NCI-H2196 treated with DMSO at 0.1 percent for 48 hours (cell line): Measurements from ENCODE around the gene CACNA1I.
"Not testable (repeated sequence)": the region's sequence is repeated elsewhere in the genome, so short reads cannot be mapped to it uniquely, and the experiment has no call there.

Experiments
- DNase-seq: peaks from one replicate; lab custom pipeline; 2025; ENCODE audit not compliant: unreplicated experiment; lab: John Stamatoyannopoulos, UW

CACNA1I gene

GRCh38 chr22:39731881-39732555, 161.5 kb downstream of the CACNA1I start:
- no peak for DNase-seq

- DNase-seq: no peak
These were observed 162.1 kb downstream of the CACNA1I start for GRCh38 chr22:39732625-39733024.

- DNase-seq: no peak
These were observed 162.6 kb downstream of the CACNA1I start for GRCh38 chr22:39733191-39733590.

DNA sequence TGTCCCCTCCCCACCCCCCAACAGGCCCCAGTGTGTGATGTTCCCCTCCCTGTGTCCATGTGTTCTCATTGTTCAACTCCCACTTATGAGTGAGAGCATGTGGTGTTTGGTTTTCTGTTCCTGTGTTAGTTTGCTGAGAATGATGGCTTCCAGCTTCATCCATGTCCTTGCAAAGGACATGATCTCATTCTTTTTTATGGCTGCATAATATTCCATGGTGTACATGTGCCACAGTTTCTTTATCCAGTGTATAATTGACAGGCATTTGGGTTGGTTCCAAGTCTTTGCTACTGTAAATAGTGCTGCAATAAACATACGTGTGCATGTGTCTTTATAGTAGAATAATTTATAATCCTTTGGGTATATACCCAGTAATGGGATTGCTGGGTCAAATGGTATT, 163.5 kb downstream of the CACNA1I start:
- DNase-seq: not testable (repeated sequence)

DNA sequence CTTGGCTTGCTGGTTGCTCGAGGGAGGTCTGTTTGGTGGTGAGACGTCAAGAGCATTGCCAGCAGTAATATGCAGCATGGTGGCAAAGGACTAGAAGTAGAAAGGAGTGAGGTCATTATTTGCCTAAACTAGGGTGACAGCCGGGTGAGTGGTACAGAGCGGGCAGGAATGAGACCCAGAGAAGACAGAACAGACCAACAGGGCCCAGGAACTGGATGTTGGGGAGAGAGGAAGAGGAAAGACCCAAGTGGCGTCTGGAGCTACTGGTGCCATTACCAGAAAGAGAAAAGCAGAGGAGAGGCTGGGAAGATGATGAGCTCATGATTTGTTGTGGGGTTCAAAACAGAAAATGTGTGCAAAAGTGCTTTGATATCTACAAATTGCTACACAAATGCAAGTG, 164.3 kb downstream of the CACNA1I start:
- no peak for DNase-seq

- DNase-seq: no peak
These were observed 165.2 kb downstream of the CACNA1I start for GRCh38 chr22:39735776-39736175.

DNA sequence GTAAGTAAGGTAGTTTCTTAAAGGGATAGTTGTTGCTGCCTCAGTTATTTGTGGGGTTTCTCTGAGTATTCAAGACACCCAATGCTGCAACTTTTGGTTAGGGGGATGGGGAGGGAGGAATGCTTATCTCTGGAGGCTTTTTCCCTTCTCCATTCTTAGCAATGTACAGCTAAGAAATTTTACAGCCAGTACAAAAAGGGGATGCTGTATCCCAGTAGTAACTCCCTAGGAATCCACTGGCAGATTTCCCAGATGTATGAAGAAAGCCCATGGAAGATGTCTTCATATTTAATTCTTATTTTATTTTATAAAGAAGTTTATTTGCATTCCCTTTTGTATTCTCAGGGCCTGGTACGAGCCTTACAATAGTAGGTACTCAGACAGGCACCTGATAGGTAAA, 168.2 kb downstream of the CACNA1I start:
- DNase-seq: no peak
